Upper lobe of right lung (tissue), 1 donor: ENCODE data around the gene ASB7. TPM values are rescaled to one million over a fixed set of nuclear protein-coding genes. Genes with fewer than 3 reads are reported as not detected.

Experiments used
- ATAC-seq: fragments of 200-7000 bp; cut with Tn5 transposase; one replicate; pipeline ENCODE4 v1.9.1; 2020; ENCODE audit warnings: mild to moderate bottlenecking, moderate library complexity
- DNase-seq: peaks from one replicate; pipeline ENCODE4 v3.0.0-alpha.2; 2020
- H3K27ac ChIP-seq: fragments of 200-600 bp; one replicate; pipeline ENCODE4 v1.8.0; 2022
- H3K27me3 ChIP-seq: fragments of 200-600 bp; one replicate; pipeline ENCODE4 v1.8.0; 2022; ENCODE audit warnings: mild to moderate bottlenecking
- H3K36me3 ChIP-seq: fragments of 200-600 bp; one replicate; pipeline ENCODE4 v1.8.0; 2022
- H3K4me1 ChIP-seq: fragments of 200-600 bp; one replicate; pipeline ENCODE4 v1.8.0; 2022
- H3K4me3 ChIP-seq: fragments of 200-600 bp; one replicate; pipeline ENCODE4 v1.8.0; 2022; ENCODE audit warnings: mild to moderate bottlenecking
- H3K9me3 ChIP-seq: fragments of 200-600 bp; one replicate; pipeline ENCODE4 v1.8.0; 2022
- intact Hi-C: fragments of 100-400 bp; cut with DNase I; formaldehyde crosslinking; loops from one replicate; pipeline ENCODE4 v1.11.0; 2022
- total RNA-seq: library from RNA; stranded (reverse); fragmentation: NEBNext Ultra II Directional; extraction: Animal tissue kit (Norgen Biotek cat#: 25700); gene quantifications from one replicate; pipeline ENCODE4 v1.2.1, GENCODE V29; 2021
- TF ChIP-seq, protein P1 (sequence below): fragments of 200-600 bp; IDR thresholded peaks from one replicate; pipeline ENCODE4 v1.8.0; 2022; ENCODE audit warnings: antibody characterized with exemption
- donor health status: DM: no; HTN: yes; CAD: no; lungs with severe emphysema.

The ASB7 gene
- total RNA-seq, 1 donor from 2014 or later: 13.1 TPM

DNA sequence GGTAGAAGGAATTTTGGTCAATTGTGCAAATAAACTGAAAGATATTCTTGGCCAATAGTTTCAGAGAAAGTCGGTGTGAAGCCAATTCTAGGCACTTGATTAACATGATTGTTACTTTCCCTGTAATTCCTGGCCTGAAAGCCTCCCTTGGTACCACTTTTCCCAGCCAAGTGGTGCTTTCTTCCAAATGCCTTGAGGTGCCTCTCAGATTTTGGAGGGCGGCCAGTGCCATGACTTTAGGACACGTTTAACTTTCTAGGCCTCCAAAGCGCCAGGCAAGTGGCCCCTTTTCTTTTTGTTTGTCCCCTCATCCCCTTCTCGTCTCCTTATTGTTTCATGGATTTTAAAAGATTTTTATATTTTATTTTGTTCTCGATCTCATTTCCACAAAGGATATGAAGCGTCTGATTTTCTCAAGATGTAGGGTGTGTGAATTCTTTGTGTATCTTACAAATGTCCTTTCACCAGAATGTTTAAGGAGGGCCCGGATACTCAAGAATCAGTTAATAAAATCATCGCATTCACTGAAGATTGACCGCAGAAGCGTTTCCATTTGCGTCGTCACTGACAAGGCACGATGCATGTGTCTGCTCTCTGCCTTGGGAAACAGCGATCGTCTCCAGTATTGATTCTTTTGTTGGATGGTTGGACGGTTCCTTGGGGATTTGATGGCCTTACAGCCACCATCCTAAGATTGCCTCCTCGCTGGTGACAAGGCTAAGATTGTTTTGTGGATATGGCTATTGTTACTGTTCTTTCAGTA is 87.8 kb downstream of the ASB7 start:
- ATAC-seq: no peak
- no peak overlapping the region for H3K27ac ChIP-seq
- no peaks in the 10 kb centered on the region for H3K9me3 ChIP-seq
- peaks cover 11% of the 10 kb centered on the region for H3K4me1 ChIP-seq
- intact Hi-C loops: no loop called here
- H3K27me3 ChIP-seq: no peaks in the 10 kb centered on the region
- DNase-seq: peak; percentile 64
- no peaks in the 10 kb centered on the region for H3K36me3 ChIP-seq
- TF ChIP-seq, protein P1, sequence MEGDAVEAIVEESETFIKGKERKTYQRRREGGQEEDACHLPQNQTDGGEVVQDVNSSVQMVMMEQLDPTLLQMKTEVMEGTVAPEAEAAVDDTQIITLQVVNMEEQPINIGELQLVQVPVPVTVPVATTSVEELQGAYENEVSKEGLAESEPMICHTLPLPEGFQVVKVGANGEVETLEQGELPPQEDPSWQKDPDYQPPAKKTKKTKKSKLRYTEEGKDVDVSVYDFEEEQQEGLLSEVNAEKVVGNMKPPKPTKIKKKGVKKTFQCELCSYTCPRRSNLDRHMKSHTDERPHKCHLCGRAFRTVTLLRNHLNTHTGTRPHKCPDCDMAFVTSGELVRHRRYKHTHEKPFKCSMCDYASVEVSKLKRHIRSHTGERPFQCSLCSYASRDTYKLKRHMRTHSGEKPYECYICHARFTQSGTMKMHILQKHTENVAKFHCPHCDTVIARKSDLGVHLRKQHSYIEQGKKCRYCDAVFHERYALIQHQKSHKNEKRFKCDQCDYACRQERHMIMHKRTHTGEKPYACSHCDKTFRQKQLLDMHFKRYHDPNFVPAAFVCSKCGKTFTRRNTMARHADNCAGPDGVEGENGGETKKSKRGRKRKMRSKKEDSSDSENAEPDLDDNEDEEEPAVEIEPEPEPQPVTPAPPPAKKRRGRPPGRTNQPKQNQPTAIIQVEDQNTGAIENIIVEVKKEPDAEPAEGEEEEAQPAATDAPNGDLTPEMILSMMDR: no peak
- H3K4me3 ChIP-seq: no peak overlapping the region

DNA sequence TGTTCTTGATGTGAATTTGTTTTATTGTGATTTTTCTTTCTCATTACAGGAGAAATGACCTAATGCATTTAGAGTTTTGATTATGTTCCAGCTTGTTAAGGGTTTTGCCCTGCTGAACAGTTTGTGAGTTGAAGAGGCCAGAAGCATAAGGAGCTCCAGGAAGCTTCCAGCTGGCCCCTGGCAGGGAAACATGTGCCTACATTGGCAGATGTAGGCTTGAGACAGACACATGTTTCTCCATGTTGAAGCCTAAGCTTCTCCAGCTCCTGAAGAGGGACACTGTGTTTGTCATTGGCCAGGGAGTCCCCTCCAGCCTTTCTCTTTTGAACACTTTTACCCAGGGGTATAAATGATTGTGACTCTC is 88.4 kb downstream of the ASB7 start:
- H3K4me1 ChIP-seq: peaks cover 11% of the 10 kb centered on the region
- no peak overlapping the region for H3K27ac ChIP-seq
- H3K27me3 ChIP-seq: no peaks in the 10 kb centered on the region
- no peak for ATAC-seq
- no peaks in the 10 kb centered on the region for H3K36me3 ChIP-seq
- DNase-seq: peak; percentile 22
- intact Hi-C loops: no loop called here
- TF ChIP-seq, protein P1: no peak
- no peaks in the 10 kb centered on the region for H3K9me3 ChIP-seq
- H3K4me3 ChIP-seq: no peak overlapping the region

DNA sequence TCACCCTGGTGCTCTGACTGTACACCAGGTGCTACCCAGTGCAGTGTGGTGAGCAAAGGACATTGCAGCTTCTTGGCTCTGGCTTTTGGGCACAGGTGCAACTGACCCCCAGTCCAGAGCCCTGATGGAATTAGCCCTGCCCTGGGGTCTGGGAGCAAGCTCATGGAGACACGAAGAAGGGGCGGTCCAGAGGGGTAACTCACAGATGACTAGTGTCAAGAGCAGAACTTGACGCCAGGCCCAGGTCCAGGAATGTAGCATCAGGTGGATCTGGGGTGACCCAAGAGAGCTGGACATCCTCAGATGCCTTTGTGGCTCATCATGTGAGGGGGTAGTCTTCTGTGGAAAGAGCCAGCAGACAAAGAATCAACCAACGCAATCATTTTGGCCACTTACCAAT is 88.9 kb downstream of the ASB7 start:
- Histone ChIP-seq H3K27me3 (no peaks in the 10 kb centered on the region), H3K4me3 (no peak overlapping the region), H3K27ac (no peak overlapping the region), H3K36me3 (no peaks in the 10 kb centered on the region), H3K9me3 (no peaks in the 10 kb centered on the region), H3K4me1 (peaks cover 11% of the 10 kb centered on the region)
- no peak for ATAC-seq
- peak; percentile 35 for DNase-seq
- intact Hi-C loops: no loop called here
- TF ChIP-seq, protein P1: no peak

DNA sequence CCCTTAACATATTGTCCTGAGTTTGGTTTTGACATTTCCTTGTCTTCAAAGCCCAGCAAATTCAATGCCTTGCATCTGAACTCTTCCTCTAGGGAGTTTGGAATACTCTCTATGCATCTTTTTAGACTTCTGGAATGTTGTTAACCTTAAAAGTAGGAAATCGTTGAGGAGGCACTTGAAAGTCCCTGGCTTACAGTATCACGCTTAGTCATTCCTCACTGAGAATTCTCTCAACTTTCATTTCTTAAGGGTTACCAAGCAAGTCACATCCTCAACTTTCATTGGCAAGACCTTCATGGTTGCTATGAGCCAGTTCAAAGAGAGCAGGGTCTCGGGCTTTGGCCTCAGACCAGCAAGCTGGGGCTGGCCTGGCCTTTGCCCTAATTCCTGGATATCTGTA is 89.9 kb downstream of the ASB7 start:
- H3K27ac ChIP-seq: no peak overlapping the region
- no peak overlapping the region for H3K4me3 ChIP-seq
- ATAC-seq (peak; percentile 3), DNase-seq (no peak)
- H3K36me3 ChIP-seq: no peaks in the 10 kb centered on the region
- peaks cover 11% of the 10 kb centered on the region for H3K4me1 ChIP-seq
- intact Hi-C loops: no loop called here
- TF ChIP-seq, protein P1: no peak
- H3K27me3 ChIP-seq: no peaks in the 10 kb centered on the region
- H3K9me3 ChIP-seq: no peaks in the 10 kb centered on the region

DNA sequence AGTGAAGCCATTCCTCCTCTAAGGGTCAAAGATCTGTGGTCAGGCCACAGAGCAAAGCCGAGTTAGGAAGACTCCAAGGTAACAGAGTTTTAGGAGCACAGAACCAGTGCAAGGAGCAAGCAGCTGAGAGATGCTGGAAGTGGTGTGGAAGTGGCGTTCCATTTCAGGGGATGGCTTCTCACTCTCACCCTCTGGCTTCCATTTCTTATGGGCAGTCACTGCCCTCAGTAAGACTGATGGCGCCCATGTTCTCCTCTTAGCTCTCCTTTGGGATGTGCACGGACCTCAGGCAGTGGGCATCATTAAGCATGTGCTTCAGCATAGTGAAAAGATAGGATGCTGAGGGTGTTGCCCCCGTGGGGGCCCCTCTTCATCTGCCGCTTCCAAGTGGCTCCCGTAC is 90.3 kb downstream of the ASB7 start:
- ATAC-seq (no peak), DNase-seq (peak; percentile 18)
- Histone ChIP-seq H3K27ac (no peak overlapping the region), H3K4me3 (no peak overlapping the region), H3K36me3 (no peaks in the 10 kb centered on the region), H3K9me3 (no peaks in the 10 kb centered on the region), H3K27me3 (no peaks in the 10 kb centered on the region), H3K4me1 (peaks cover 11% of the 10 kb centered on the region)
- intact Hi-C loops: no loop called here
- TF ChIP-seq, protein P1: no peak

DNA sequence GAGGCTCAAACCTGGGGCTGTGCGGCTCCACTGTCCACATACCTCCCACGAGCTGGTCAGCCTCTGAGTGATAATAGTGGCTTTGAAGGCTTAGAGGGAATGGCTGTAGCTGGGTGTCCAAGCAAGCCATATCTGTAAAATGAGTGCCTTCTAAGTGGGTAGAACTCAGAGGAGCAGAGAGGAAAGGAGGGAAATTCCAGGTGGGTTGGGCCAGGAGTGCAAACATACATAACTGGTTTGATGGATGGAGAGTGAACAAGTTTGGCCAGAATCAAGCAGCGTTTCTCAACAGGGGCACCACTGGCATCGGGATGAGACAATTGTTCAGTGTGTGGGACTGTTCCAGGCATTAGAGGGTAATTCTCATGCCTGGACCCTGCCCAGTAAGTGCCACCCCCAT is 91.1 kb downstream of the ASB7 start:
- Histone ChIP-seq H3K27ac (no peak overlapping the region), H3K9me3 (no peaks in the 10 kb centered on the region), H3K4me3 (no peak overlapping the region), H3K36me3 (no peaks in the 10 kb centered on the region), H3K27me3 (no peaks in the 10 kb centered on the region), H3K4me1 (peaks cover 6% of the 10 kb centered on the region)
- DNase-seq (peak; percentile 40), ATAC-seq (peak; percentile 71)
- TF ChIP-seq, protein P1: no peak
- intact Hi-C loops: no loop called here
